ENCODE data around the gene ANAPC2.

ANAPC2 gene

GRCh38 chr9:137215196-137215986, 27.0 kb upstream of the ANAPC2 start:
- DNase-seq, result no peak
- no peak for TF ChIP-seq CTCF (IDR thresholded peaks at IDR 0.05; ENCODE audit: low read depth, low read length)
- Histone ChIP-seq H3K27me3 (ENCODE audit: insufficient read depth, low read depth, severe bottlenecking) (no peaks in the 10 kb centered on the region), H3K4me3 (ENCODE audit: low read depth, low read length) (no peak overlapping the region), H3K9me3 (ENCODE audit: severe bottlenecking) (no peaks in the 10 kb centered on the region), H3K36me3 (no peaks in the 10 kb centered on the region), H3K27ac (no peak overlapping the region)

GRCh38 chr9:137214620-137215019, 26.3 kb upstream of the ANAPC2 start:
- no peak for TF ChIP-seq CTCF (IDR thresholded peaks at IDR 0.05; ENCODE audit: low read depth, low read length)
- H3K4me3 ChIP-seq (ENCODE audit: low read depth, low read length), result no peak overlapping the region
- no peak for DNase-seq
- H3K9me3 ChIP-seq (ENCODE audit: severe bottlenecking), result no peaks in the 10 kb centered on the region
- H3K36me3 ChIP-seq, result no peaks in the 10 kb centered on the region
- no peak overlapping the region for H3K27ac ChIP-seq
- no peaks in the 10 kb centered on the region for H3K27me3 ChIP-seq (ENCODE audit: insufficient read depth, low read depth, severe bottlenecking)

GRCh38 chr9:137213160-137214060, 25.1 kb upstream of the ANAPC2 start:
- Histone ChIP-seq H3K36me3 (no peaks in the 10 kb centered on the region), H3K27ac (no peak overlapping the region), H3K27me3 (ENCODE audit: insufficient read depth, low read depth, severe bottlenecking) (no peaks in the 10 kb centered on the region), H3K4me3 (ENCODE audit: low read depth, low read length) (no peak overlapping the region), H3K9me3 (ENCODE audit: severe bottlenecking) (no peaks in the 10 kb centered on the region)
- no peak for DNase-seq
- 0 out of 2 replicates have a peak, but pooled peaks have one; percentile 22 for TF ChIP-seq CTCF (IDR thresholded peaks at IDR 0.05; ENCODE audit: low read depth, low read length)

- TF ChIP-seq CTCF (IDR thresholded peaks at IDR 0.05; ENCODE audit: low read depth, low read length), result no peak
- H3K36me3 ChIP-seq, result no peaks in the 10 kb centered on the region
- no peak for DNase-seq
These were observed 24.2 kb upstream of the ANAPC2 start for GRCh38 chr9:137212520-137212919.

GRCh38 chr9:137211532-137211931, 23.2 kb upstream of the ANAPC2 start:
- H3K4me3 ChIP-seq (ENCODE audit: low read depth, low read length), result no peak overlapping the region
- no peak for DNase-seq
- no peak for TF ChIP-seq CTCF (IDR thresholded peaks at IDR 0.05; ENCODE audit: low read depth, low read length)
- no peak overlapping the region for H3K27ac ChIP-seq
- H3K9me3 ChIP-seq (ENCODE audit: severe bottlenecking), result no peaks in the 10 kb centered on the region
- no peaks in the 10 kb centered on the region for H3K27me3 ChIP-seq (ENCODE audit: insufficient read depth, low read depth, severe bottlenecking)
- no peaks in the 10 kb centered on the region for H3K36me3 ChIP-seq

More at GRCh38 chr9:137212520-137212919, 24.2 kb upstream of the ANAPC2 start:
- no peaks in the 10 kb centered on the region for H3K9me3 ChIP-seq (ENCODE audit: severe bottlenecking)
- H3K27me3 ChIP-seq (ENCODE audit: insufficient read depth, low read depth, severe bottlenecking), result no peaks in the 10 kb centered on the region
- H3K27ac ChIP-seq, result no peak overlapping the region
- no peak overlapping the region for H3K4me3 ChIP-seq (ENCODE audit: low read depth, low read length)
